ENCODE data around the gene MOB3A. TPM values are rescaled to one million over a fixed set of nuclear protein-coding genes. Genes with fewer than 3 reads are reported as not detected.

Gene MOB3A
- total and polyA plus RNA-seq, 9 of the 15 experiments (the other 6 are each of a cell fraction or from before 2014, with no cell fraction given): 1.1 to 24.1 (median 6.0) TPM

DNA sequence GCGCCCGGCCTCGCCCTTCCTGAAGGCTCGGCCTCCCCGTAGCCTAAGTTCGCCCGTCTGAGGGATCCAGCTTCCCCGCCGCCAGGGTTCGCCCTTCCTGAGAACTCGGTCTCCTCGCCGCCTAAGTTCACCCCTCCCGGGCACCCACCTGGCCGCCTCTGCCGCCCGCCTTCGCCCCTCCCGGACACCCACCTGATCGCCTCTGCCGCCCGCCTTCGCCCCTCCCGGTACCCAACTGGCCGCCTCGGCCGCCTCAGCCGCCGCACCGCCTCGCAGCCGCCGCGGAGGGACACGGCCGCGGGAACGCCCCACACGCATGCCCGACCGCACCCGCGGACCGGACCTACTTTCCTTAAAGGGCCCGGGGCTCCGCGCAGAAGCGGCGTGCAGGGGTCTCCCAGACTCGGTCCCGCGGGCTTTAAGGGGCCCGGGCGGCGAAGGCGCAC lies at the start of gene MOB3A (continued):
- TF ChIP-seq, protein P1, sequence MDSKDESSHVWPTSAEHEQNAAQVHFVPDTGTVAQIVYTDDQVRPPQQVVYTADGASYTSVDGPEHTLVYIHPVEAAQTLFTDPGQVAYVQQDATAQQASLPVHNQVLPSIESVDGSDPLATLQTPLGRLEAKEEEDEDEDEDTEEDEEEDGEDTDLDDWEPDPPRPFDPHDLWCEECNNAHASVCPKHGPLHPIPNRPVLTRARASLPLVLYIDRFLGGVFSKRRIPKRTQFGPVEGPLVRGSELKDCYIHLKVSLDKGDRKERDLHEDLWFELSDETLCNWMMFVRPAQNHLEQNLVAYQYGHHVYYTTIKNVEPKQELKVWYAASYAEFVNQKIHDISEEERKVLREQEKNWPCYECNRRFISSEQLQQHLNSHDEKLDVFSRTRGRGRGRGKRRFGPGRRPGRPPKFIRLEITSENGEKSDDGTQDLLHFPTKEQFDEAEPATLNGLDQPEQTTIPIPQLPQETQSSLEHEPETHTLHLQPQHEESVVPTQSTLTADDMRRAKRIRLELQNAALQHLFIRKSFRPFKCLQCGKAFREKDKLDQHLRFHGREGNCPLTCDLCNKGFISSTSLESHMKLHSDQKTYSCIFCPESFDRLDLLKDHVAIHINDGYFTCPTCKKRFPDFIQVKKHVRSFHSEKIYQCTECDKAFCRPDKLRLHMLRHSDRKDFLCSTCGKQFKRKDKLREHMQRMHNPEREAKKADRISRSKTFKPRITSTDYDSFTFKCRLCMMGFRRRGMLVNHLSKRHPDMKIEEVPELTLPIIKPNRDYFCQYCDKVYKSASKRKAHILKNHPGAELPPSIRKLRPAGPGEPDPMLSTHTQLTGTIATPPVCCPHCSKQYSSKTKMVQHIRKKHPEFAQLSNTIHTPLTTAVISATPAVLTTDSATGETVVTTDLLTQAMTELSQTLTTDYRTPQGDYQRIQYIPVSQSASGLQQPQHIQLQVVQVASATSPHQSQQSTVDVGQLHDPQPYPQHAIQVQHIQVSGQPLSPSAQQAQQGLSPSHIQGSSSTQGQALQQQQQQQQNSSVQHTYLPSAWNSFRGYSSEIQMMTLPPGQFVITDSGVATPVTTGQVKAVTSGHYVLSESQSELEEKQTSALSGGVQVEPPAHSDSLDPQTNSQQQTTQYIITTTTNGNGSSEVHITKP (IDR thresholded peaks at IDR 0.05; ENCODE audit: partially characterized antibody): peak; percentile 25
- TF ChIP-seq ZNF431 (CRISPR knock-in tag; IDR thresholded peaks at IDR 0.05) (no peak; the same call in 1 of the 2 replicates), ILF3 (IDR thresholded peaks at IDR 0.05; ENCODE audit: borderline replicate concordance) (peak; percentile 71; the same call in 1 of the 2 replicates), HNRNPK (IDR thresholded peaks at IDR 0.05; ENCODE audit: low read depth, low read length, poor library complexity, severe bottlenecking) (peak; percentile 71), ZBTB17 (CRISPR knock-in tag; IDR thresholded peaks at IDR 0.05) (0 out of 2 replicates have a peak, but pooled peaks have one; percentile 67), MAZ (CRISPR knock-in tag; conservative IDR thresholded peaks at IDR 0.05 in 1 of 2, IDR thresholded peaks at IDR 0.05 in 1 of 2) (peak; percentile 71 to 98), MEF2D (tag; conservative IDR thresholded peaks at IDR 0.05; ENCODE audit: low read depth) (0 out of 2 replicates have a peak, but pooled peaks have one; percentile 28), ARNT (IDR thresholded peaks at IDR 0.05) (0 out of 4 replicates have a peak, but pooled peaks of 1 of the 2 experiments have one; percentile 6), SMC3 (conservative IDR thresholded peaks at IDR 0.05; ENCODE audit: insufficient read depth, low read depth, low read length) (0 out of 2 replicates have a peak, but pooled peaks have one; percentile 15)
- TF ChIP-seq, protein P2, sequence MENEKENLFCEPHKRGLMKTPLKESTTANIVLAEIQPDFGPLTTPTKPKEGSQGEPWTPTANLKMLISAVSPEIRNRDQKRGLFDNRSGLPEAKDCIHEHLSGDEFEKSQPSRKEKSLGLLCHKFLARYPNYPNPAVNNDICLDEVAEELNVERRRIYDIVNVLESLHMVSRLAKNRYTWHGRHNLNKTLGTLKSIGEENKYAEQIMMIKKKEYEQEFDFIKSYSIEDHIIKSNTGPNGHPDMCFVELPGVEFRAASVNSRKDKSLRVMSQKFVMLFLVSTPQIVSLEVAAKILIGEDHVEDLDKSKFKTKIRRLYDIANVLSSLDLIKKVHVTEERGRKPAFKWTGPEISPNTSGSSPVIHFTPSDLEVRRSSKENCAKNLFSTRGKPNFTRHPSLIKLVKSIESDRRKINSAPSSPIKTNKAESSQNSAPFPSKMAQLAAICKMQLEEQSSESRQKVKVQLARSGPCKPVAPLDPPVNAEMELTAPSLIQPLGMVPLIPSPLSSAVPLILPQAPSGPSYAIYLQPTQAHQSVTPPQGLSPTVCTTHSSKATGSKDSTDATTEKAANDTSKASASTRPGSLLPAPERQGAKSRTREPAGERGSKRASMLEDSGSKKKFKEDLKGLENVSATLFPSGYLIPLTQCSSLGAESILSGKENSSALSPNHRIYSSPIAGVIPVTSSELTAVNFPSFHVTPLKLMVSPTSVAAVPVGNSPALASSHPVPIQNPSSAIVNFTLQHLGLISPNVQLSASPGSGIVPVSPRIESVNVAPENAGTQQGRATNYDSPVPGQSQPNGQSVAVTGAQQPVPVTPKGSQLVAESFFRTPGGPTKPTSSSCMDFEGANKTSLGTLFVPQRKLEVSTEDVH (IDR thresholded peaks at IDR 0.05; ENCODE audit: low read depth, partially characterized antibody): peak; percentile 61
- TF ChIP-seq, protein P3, sequence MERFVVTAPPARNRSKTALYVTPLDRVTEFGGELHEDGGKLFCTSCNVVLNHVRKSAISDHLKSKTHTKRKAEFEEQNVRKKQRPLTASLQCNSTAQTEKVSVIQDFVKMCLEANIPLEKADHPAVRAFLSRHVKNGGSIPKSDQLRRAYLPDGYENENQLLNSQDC (CRISPR knock-in tag; IDR thresholded peaks at IDR 0.05): peak; percentile 98
- TF ChIP-seq, protein P4, sequence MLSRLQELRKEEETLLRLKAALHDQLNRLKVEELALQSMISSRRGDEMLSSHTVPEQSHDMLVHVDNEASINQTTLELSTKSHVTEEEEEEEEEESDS (CRISPR knock-in tag; IDR thresholded peaks at IDR 0.05): no peak
- TF ChIP-seq, protein P5, sequence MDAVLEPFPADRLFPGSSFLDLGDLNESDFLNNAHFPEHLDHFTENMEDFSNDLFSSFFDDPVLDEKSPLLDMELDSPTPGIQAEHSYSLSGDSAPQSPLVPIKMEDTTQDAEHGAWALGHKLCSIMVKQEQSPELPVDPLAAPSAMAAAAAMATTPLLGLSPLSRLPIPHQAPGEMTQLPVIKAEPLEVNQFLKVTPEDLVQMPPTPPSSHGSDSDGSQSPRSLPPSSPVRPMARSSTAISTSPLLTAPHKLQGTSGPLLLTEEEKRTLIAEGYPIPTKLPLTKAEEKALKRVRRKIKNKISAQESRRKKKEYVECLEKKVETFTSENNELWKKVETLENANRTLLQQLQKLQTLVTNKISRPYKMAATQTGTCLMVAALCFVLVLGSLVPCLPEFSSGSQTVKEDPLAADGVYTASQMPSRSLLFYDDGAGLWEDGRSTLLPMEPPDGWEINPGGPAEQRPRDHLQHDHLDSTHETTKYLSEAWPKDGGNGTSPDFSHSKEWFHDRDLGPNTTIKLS (IDR thresholded peaks at IDR 0.05; ENCODE audit: borderline replicate concordance, low read depth): peak; percentile 64

All from K562 (cell line).